H1 (cell line): ENCODE data around the gene CAMSAP1. TPM values are rescaled to one million over a fixed set of nuclear protein-coding genes. Genes with fewer than 3 reads are reported as not detected.

ENCODE experiments used
- CTCF ChIA-PET: fragments of 300-600 bp; sonication (Branson Sonifier 250); formaldehyde crosslinking; loops from one replicate; lab custom pipeline; 2021; ENCODE audit not compliant: partially characterized antibody; lab: Charles Lee
- POLR2A ChIA-PET: fragments of 300-600 bp; sonication (Branson Sonifier 250); formaldehyde crosslinking; loops from one replicate; lab custom pipeline; 2021; ENCODE audit warnings: inconsistent platforms; ENCODE audit not compliant: partially characterized antibody; lab: Charles Lee
- DNase-seq, 2 experiments: peaks; one replicate each; pipeline versions ENCODE4 v3.0.0 to v3.0.0-alpha.2; 2010 to 2022; ENCODE audit warnings: low spot score in 2 of 2, low read depth in 1 of 2, mixed read lengths in 1 of 2
- FAIRE-seq: peaks from 2 replicates; lab custom pipeline; 2011; peaks lifted over from hg19 to GRCh38; lab: Jason Lieb, UNC
- H2AFZ ChIP-seq: 2 replicates; pipeline ENCODE4 v1.8.1; 2012; ENCODE audit warnings: low read length, inconsistent platforms
- H2AK5ac ChIP-seq: 2 replicates; pipeline ENCODE4 v1.6.1; 2013; ENCODE audit warnings: low read depth, low read length
- H2BK120ac ChIP-seq: replicated peaks from 2 replicates; pipeline ENCODE3; 2013; ENCODE audit warnings: low read depth, low read length, inconsistent platforms
- H2BK12ac ChIP-seq: 2 replicates; pipeline ENCODE4 v1.6.1; 2013; ENCODE audit warnings: low read depth, low read length
- H2BK15ac ChIP-seq: 2 replicates; pipeline ENCODE4 v1.6.1; 2013; ENCODE audit warnings: low read length
- H2BK20ac ChIP-seq: 2 replicates; pipeline ENCODE4 v1.6.1; 2013; ENCODE audit warnings: low read length
- H2BK5ac ChIP-seq: 2 replicates; pipeline ENCODE4 v1.6.1; 2013; ENCODE audit warnings: low read depth, low read length
- H3K14ac ChIP-seq: 2 replicates; pipeline ENCODE4 v1.6.1; 2013; ENCODE audit warnings: inconsistent platforms; ENCODE audit not compliant: insufficient read length
- H3K18ac ChIP-seq: 2 replicates; pipeline ENCODE4 v1.6.1; 2013; ENCODE audit warnings: low read length; ENCODE audit errors: extremely low read depth
- H3K23ac ChIP-seq: 2 replicates; pipeline ENCODE4 v1.6.1; 2013; ENCODE audit warnings: inconsistent platforms; ENCODE audit not compliant: insufficient read length
- H3K23me2 ChIP-seq: 2 replicates; pipeline ENCODE4 v1.6.1; 2013; ENCODE audit warnings: low read depth, low read length
- H3K27ac ChIP-seq: 2 replicates; pipeline ENCODE4 v1.6.1; 2011; ENCODE audit warnings: low read depth, low read length, inconsistent platforms
- H3K27me3 ChIP-seq, 4 experiments: replicated peaks in 1 of 4; 1 replicate in 1 of 4; 2 replicates in 3 of 4; pipeline versions ENCODE4 v1.6.1 to v1.8.1; 2011 to 2013; ENCODE audit warnings: low read length in 3 of 4, mild to moderate bottlenecking in 3 of 4, inconsistent platforms in 2 of 4, mixed read lengths in 2 of 4, moderate library complexity in 1 of 4; ENCODE audit not compliant: control insufficient read depth in 3 of 4, insufficient read depth in 3 of 4; ENCODE audit errors: extremely low read depth in 1 of 4
- H3K36me3 ChIP-seq, 4 experiments: 2 replicates each; pipeline versions ENCODE4 v1.6.1 to v1.8.1; 2011 to 2013; ENCODE audit warnings: mild to moderate bottlenecking in 4 of 4, low read length in 3 of 4, moderate library complexity in 2 of 4, control low read depth in 1 of 4, inconsistent platforms in 1 of 4; ENCODE audit not compliant: insufficient read depth in 4 of 4, control insufficient read depth in 2 of 4
- H3K4ac ChIP-seq: replicated peaks from 2 replicates; pipeline ENCODE3; 2013; ENCODE audit warnings: low read length, low read depth, mixed read lengths, inconsistent platforms; ENCODE audit not compliant: insufficient read length
- H3K4me1 ChIP-seq, 4 experiments: replicated peaks in 1 of 4; 1 replicate in 1 of 4; 2 replicates in 3 of 4; pipeline versions ENCODE4 v1.6.1 to v1.8.1; 2011 to 2013; ENCODE audit warnings: low read length in 3 of 4, inconsistent platforms in 2 of 4, mixed read lengths in 1 of 4; ENCODE audit not compliant: insufficient read depth in 4 of 4, control insufficient read depth in 3 of 4
- H3K4me2 ChIP-seq, 2 experiments: 2 replicates each; pipeline versions ENCODE4 v1.6.1 to v1.8.1; 2011 to 2013; ENCODE audit warnings: low read depth in 2 of 2, low read length in 2 of 2, control low read depth in 1 of 2, inconsistent platforms in 1 of 2, mild to moderate bottlenecking in 1 of 2; ENCODE audit not compliant: insufficient read depth in 1 of 2
- H3K4me3 ChIP-seq, 4 experiments: fragments of 200-600, 300-600 bp in 1 of 4; sonication (generic), shearing (Covaris generic), sonication (Bioruptor Twin) in 1 of 4; 2 replicates each; pipeline versions ENCODE4 v1.5.1 to v1.8.1; 2011 to 2016; ENCODE audit warnings: low read length in 4 of 4, low read depth in 3 of 4, control low read depth in 2 of 4, inconsistent platforms in 2 of 4, mild to moderate bottlenecking in 2 of 4, mixed read lengths in 1 of 4, moderate library complexity in 1 of 4; ENCODE audit not compliant: insufficient read depth in 2 of 4; ENCODE audit errors: extremely low read depth in 1 of 4
- H3K56ac ChIP-seq: replicated peaks from 2 replicates; pipeline ENCODE3; 2013; ENCODE audit warnings: low read depth, mild to moderate bottlenecking, mixed read lengths, low read length, inconsistent platforms; ENCODE audit not compliant: insufficient read length
- H3K79me1 ChIP-seq: 2 replicates; pipeline ENCODE4 v1.6.1; 2013; ENCODE audit warnings: low read depth, low read length, control low read depth
- H3K79me2 ChIP-seq, 2 experiments: 2 replicates each; pipeline versions ENCODE4 v1.6.1 to v1.8.1; 2012 to 2013; ENCODE audit warnings: low read length in 2 of 2, mild to moderate bottlenecking in 2 of 2, inconsistent platforms in 1 of 2; ENCODE audit not compliant: insufficient read depth in 2 of 2, control insufficient read depth in 1 of 2
- H3K9ac ChIP-seq, 4 experiments: replicated peaks in 1 of 4; 1 replicate in 1 of 4; 2 replicates in 3 of 4; pipeline versions ENCODE4 v1.6.1 to v1.8.1; 2011 to 2013; ENCODE audit warnings: low read depth in 3 of 4, low read length in 3 of 4, control low read depth in 2 of 4, mild to moderate bottlenecking in 2 of 4, moderate library complexity in 2 of 4, inconsistent platforms in 1 of 4; ENCODE audit errors: extremely low read depth in 1 of 4
- H3K9me3 ChIP-seq, 2 experiments: 2 replicates each; pipeline versions ENCODE4 v1.6.1 to v1.8.1; 2012 to 2013; ENCODE audit warnings: mild to moderate bottlenecking in 2 of 2, moderate library complexity in 2 of 2, control low read depth in 1 of 2, inconsistent platforms in 1 of 2, low read depth in 1 of 2, low read length in 1 of 2, mixed read lengths in 1 of 2; ENCODE audit not compliant: insufficient read depth in 2 of 2
- H4K20me1 ChIP-seq, 2 experiments: replicated peaks in 1 of 2; 2 replicates each; pipeline versions ENCODE3 to v1.8.1; 2011 to 2013; ENCODE audit warnings: inconsistent platforms in 2 of 2, low read length in 2 of 2, mild to moderate bottlenecking in 1 of 2; ENCODE audit not compliant: insufficient read depth in 2 of 2, control insufficient read depth in 1 of 2
- H4K5ac ChIP-seq: 2 replicates; pipeline ENCODE4 v1.6.1; 2013; ENCODE audit warnings: low read length, low read depth, mixed read lengths, inconsistent platforms; ENCODE audit not compliant: insufficient read length
- H4K8ac ChIP-seq: 2 replicates; pipeline ENCODE4 v1.8.0; 2013; ENCODE audit warnings: mild to moderate bottlenecking, moderate library complexity, low read length, inconsistent platforms; ENCODE audit not compliant: insufficient read depth; ENCODE audit errors: extremely low read depth
- H4K91ac ChIP-seq: replicated peaks from 2 replicates; pipeline ENCODE3; 2013; ENCODE audit warnings: low read length, mixed read lengths, inconsistent platforms; ENCODE audit not compliant: insufficient read length
- FOSL1 ChIP-seq: IDR thresholded peaks from 2 replicates; pipeline ENCODE4 v1.6.1; 2011; ENCODE audit warnings: mild to moderate bottlenecking, low read depth, low read length, moderate library complexity; ENCODE audit not compliant: insufficient read depth
- TCF12 ChIP-seq: IDR thresholded peaks from 2 replicates; pipeline ENCODE4 v1.6.1; 2011; ENCODE audit warnings: low read depth, mild to moderate bottlenecking, low read length
- USF2 ChIP-seq: IDR thresholded peaks from 2 replicates; pipeline ENCODE4 v1.6.1; 2011; ENCODE audit warnings: low read length, improper control_type of control experiment
- WGBS, 2 experiments: shearing (Covaris generic) in 1 of 2; methylation state at CpG; one replicate each; pipeline versions ENCODE4 v1.1.6 to v1.1.7; 2013 to 2015; ENCODE audit warnings: low lambda C conversion rate in 2 of 2, mixed read lengths in 2 of 2, inconsistent platforms in 1 of 2, low coverage in 1 of 2, missing lambda C conversion rate in 1 of 2; ENCODE audit not compliant: insufficient replicate concordance in 2 of 2, insufficient coverage in 1 of 2, insufficient read length in 1 of 2; ENCODE audit errors: extremely low coverage in 1 of 2, missing lambda C conversion rate in 1 of 2; 5-methylcytosine and 5-hydroxymethylcytosine counted together
- polyA plus RNA-seq, 7 experiments: library from polyadenylated mRNA; depleted of rRNA in 3 of 7; stranded (reverse) in 5 of 7; unstranded in 2 of 7; fragments of >200 nt in 5 of 7; fragments of 200-250 nt in 2 of 7; gene quantifications; 1 replicate in 5 of 7; 2 replicates in 1 of 7; 4 replicates in 1 of 7; pipeline versions ENCODE4 v1.2.1 to v1.2.3, GENCODE V29; 2011 to 2013; ENCODE audit warnings: missing spikeins in 2 of 7, mixed read lengths in 2 of 7
- total RNA-seq: library from RNA; stranded (reverse); fragmentation: NEBNext Ultra II Directional; extraction: Animal tissue kit (Norgen Biotek cat#: 25700); gene quantifications from 2 replicates; pipeline ENCODE4 v1.2.1, GENCODE V29; 2021

The CAMSAP1 gene
- total and polyA plus RNA-seq, 2 of the 8 experiments (the other 6 are each of a cell fraction or from before 2014, with no cell fraction given) = 13.4 to 44.0 TPM

GRCh38 chr9:135848341-135849047 lies 58.9 kb downstream of the CAMSAP1 start:
- no peak for TF ChIP-seq FOSL1
- TF ChIP-seq USF2 = no peak
- no peak for TF ChIP-seq TCF12
- Histone ChIP-seq H3K27me3 (no peaks in the 10 kb centered on the region), H4K91ac (no peak overlapping the region), H3K79me2 (peaks cover 4 to 53% of the 10 kb centered on the region in 2 experiments; a peak in 3 of 4 replicates), H2BK20ac (no peak overlapping the region), H3K36me3 (peaks cover 0 to 30% (median 5%) of the 10 kb centered on the region in 4 experiments; a peak in 7 of 8 replicates), H2AFZ (no peak overlapping the region), H3K14ac (no peak overlapping the region), H3K4me1 (peaks cover 0 to 6% (median 3%) of the 10 kb centered on the region in 4 experiments; a peak in 5 of 7 replicates), H3K79me1 (peaks cover 10% of the 10 kb centered on the region; the same call in 1 of the 2 replicates), H3K4me3 (no peak overlapping the region), H3K27ac (no peak overlapping the region), H3K23me2 (no peaks in the 10 kb centered on the region), H3K4ac (no peak overlapping the region), H2BK120ac (no peak overlapping the region), H2BK15ac (no peak overlapping the region), H4K5ac (no peak overlapping the region), H2BK5ac (no peak overlapping the region), H2AK5ac (no peak overlapping the region), H4K8ac (no peak overlapping the region), H3K18ac (no peak overlapping the region), H3K9ac (no peak overlapping the region), H3K4me2 (no peak overlapping the region), H3K9me3 (no peaks in the 10 kb centered on the region; a peak in 1 of 4 replicates), H4K20me1 (peaks cover 0 to 10% of the 10 kb centered on the region in 2 experiments), H3K23ac (no peak overlapping the region), H3K56ac (no peak overlapping the region), H2BK12ac (no peak overlapping the region)
- ChIA-PET CTCF (interaction anchor here (1.2 to 1.9 kb wide), 4 partner anchors 8 to 17 kb away, joined by 3 to 11 read pairs (median 4); no protein-coding TSS in a partner anchor), POLR2A (interaction anchor here (1.3 kb wide), 1 partner anchor 200 kb away, joined by 3 read pairs; no protein-coding TSS in a partner anchor)
- DNase-seq = no peak
- no peak for FAIRE-seq
- 90% methylated on average over 12 of the region's 13 CpGs; no CpG with 5 or more reads in 1 of the 2 experiments for WGBS, 2 experiments
